HCT116 (cell line): ENCODE measurements around the gene SECTM1. TPM values are rescaled to one million over a fixed set of nuclear protein-coding genes. Genes with fewer than 3 reads are reported as not detected.
A peak's percentile ranks its signal among the peaks of the same experiment; 100 is the strongest.

Experiments
- ATAC-seq: fragments of 200-7000 bp; cut with Tn5 transposase; 2 replicates; pipeline ENCODE4 v1.9.1; 2020; ENCODE audit warnings: mild to moderate bottlenecking, moderate library complexity
- BruUV-seq: library from RNA; stranded (reverse); fragments of 400-500 nt; replicated peaks from 2 replicates; lab custom pipeline; 2021; lab: Mats Ljungman, UMichigan
- CTCF ChIA-PET: fragments of 300-600 bp; sonication (Branson Sonifier 250); formaldehyde crosslinking; loops from one replicate; lab custom pipeline; 2021; ENCODE audit warnings: antibody characterized with exemption; lab: Charles Lee
- POLR2A ChIA-PET: fragments of 300-600, 350-600 bp; sonication (Branson Sonifier 250); formaldehyde crosslinking; loops from one replicate; lab custom pipeline; 2021; ENCODE audit warnings: antibody characterized with exemption; lab: Charles Lee
- RAD21 ChIA-PET, 2 experiments: fragments of 300-600 bp; sonication (Branson Sonifier 250); formaldehyde crosslinking; loops; one replicate each; lab custom pipeline; 2023; ENCODE audit warnings: low total read pairs in 2 of 2; ENCODE audit not compliant: uncharacterized antibody in 2 of 2, unreplicated experiment in 2 of 2, low non-redundant PET in 1 of 2; lab: Charles Lee
- DNase-seq: peaks from one replicate; pipeline ENCODE4 v3.0.0-alpha.2; 2010; ENCODE audit warnings: low read depth, low spot score
- H2AFZ ChIP-seq: fragments of 200-600 bp; shearing (Covaris generic), sonication (generic); 2 replicates; pipeline ENCODE4 v1.6.1; 2017; ENCODE audit warnings: low read depth, mixed run types, mixed read lengths, antibody characterized with exemption, low read length; ENCODE audit not compliant: poor library complexity, severe bottlenecking
- H3K27ac ChIP-seq: 2 replicates; pipeline ENCODE4 v1.5.1; 2012; ENCODE audit warnings: low read depth, low read length
- H3K27me3 ChIP-seq: fragments of 200-600 bp; sonication (generic); 2 replicates; pipeline ENCODE4 v1.6.1; 2016; ENCODE audit warnings: mixed run types, low read length, mixed read lengths; ENCODE audit not compliant: insufficient read depth
- H3K36me3 ChIP-seq, 2 experiments: fragments of 200-500 bp in 1 of 2; fragments of 200-600 bp in 1 of 2; sonication (Bioruptor generic) in 1 of 2; sonication (generic) in 1 of 2; 2 replicates each; pipeline versions ENCODE4 v1.5.1 to v1.6.1; 2014 to 2016; ENCODE audit warnings: low read length in 2 of 2, inconsistent platforms in 1 of 2, mixed read lengths in 1 of 2, mixed run types in 1 of 2; ENCODE audit not compliant: insufficient read depth in 2 of 2, control insufficient read depth in 1 of 2
- H3K4me1 ChIP-seq, 2 experiments: fragments of 200-600 bp in 1 of 2; sonication (generic) in 1 of 2; 2 replicates each; pipeline versions ENCODE4 v1.5.1 to v1.6.1; 2012 to 2017; ENCODE audit warnings: low read length in 2 of 2, inconsistent platforms in 1 of 2, mild to moderate bottlenecking in 1 of 2, mixed read lengths in 1 of 2, mixed run types in 1 of 2, moderate library complexity in 1 of 2; ENCODE audit not compliant: insufficient read depth in 2 of 2, control insufficient read depth in 1 of 2
- H3K4me2 ChIP-seq: fragments of 200-600 bp; sonication (generic); 2 replicates; pipeline ENCODE4 v1.6.1; 2017; ENCODE audit warnings: mixed run types, low read length, mixed read lengths
- H3K4me3 ChIP-seq, 2 experiments: fragments of 200-600 bp in 1 of 2; sonication (generic) in 1 of 2; replicated peaks in 1 of 2; 2 replicates each; pipeline ENCODE4 v1.5.1; 2011 to 2016; ENCODE audit warnings: low read length in 2 of 2, control low read depth in 1 of 2, low read depth in 1 of 2, mild to moderate bottlenecking in 1 of 2, mixed read lengths in 1 of 2, mixed run types in 1 of 2
- H3K79me2 ChIP-seq: fragments of 200-600 bp; sonication (generic); 2 replicates; pipeline ENCODE4 v1.6.1; 2017; ENCODE audit warnings: mild to moderate bottlenecking, mixed run types, low read length, moderate library complexity, mixed read lengths; ENCODE audit not compliant: insufficient read depth
- H3K9ac ChIP-seq: fragments of 200-600 bp; sonication (generic); 2 replicates; pipeline ENCODE4 v1.6.1; 2016; ENCODE audit warnings: low read length, mixed read lengths
- H3K9me2 ChIP-seq: fragments of 200-600 bp; sonication (generic), shearing (Covaris generic); 2 replicates; pipeline ENCODE4 v1.6.1; 2017; ENCODE audit warnings: mixed run types, mild to moderate bottlenecking, moderate library complexity; ENCODE audit not compliant: insufficient read depth
- H3K9me3 ChIP-seq, 2 experiments: fragments of 200-500 bp in 1 of 2; fragments of 200-600 bp in 1 of 2; sonication (Bioruptor generic) in 1 of 2; sonication (generic) in 1 of 2; 2 replicates each; pipeline ENCODE4 v1.6.1; 2014 to 2017; ENCODE audit warnings: low read length in 2 of 2, mixed read lengths in 2 of 2, inconsistent platforms in 1 of 2, low read depth in 1 of 2, mild to moderate bottlenecking in 1 of 2, mixed run types in 1 of 2, moderate library complexity in 1 of 2; ENCODE audit not compliant: control insufficient read depth in 1 of 2, insufficient read depth in 1 of 2
- H4K20me1 ChIP-seq: fragments of 200-600 bp; sonication (generic), shearing (Covaris generic); 2 replicates; pipeline ENCODE4 v1.6.1; 2017; ENCODE audit warnings: mixed run types, mild to moderate bottlenecking, moderate library complexity; ENCODE audit not compliant: insufficient read depth
- EZH2phosphoT487 ChIP-seq: fragments of 200-600 bp; IDR thresholded peaks from 2 replicates; pipeline ENCODE4 v1.6.1; 2018; ENCODE audit warnings: antibody characterized with exemption, borderline replicate concordance
- MAX ChIP-seq: IDR thresholded peaks from 2 replicates; pipeline ENCODE4 v1.6.1; 2012
- RAD21 ChIP-seq: IDR thresholded peaks from 2 replicates; pipeline ENCODE4 v1.6.1; 2012; ENCODE audit warnings: low read depth, mild to moderate bottlenecking
- ZFX ChIP-seq: fragments of 450-650 bp; IDR thresholded peaks from 2 replicates; pipeline ENCODE4 v1.6.1; 2017
- intact Hi-C: fragments of 100-400 bp; cut with micrococcal nuclease; formaldehyde crosslinking; loops from 2 replicates; pipeline ENCODE4 v1.10.0; 2022
- total RNA-seq: library from RNA; stranded (reverse); gene quantifications from one replicate; pipeline ENCODE4 v1.2.1, GENCODE V29; 2021; ENCODE audit not compliant: unreplicated experiment
- TF ChIP-seq, protein P1 (sequence below), 3 experiments: fragments of 200-600 bp in 1 of 3; sonication (generic) in 1 of 3; IDR thresholded peaks in 2 of 3; conservative IDR thresholded peaks in 1 of 3; 2 replicates each; pipeline ENCODE4 v1.5.1; 2012 to 2017; ENCODE audit warnings: low read depth in 2 of 3, low read length in 2 of 3, antibody characterized with exemption in 1 of 3, borderline replicate concordance in 1 of 3, control low read depth in 1 of 3, mild to moderate bottlenecking in 1 of 3, mixed read lengths in 1 of 3, mixed run types in 1 of 3, moderate library complexity in 1 of 3; ENCODE audit not compliant: insufficient read depth in 1 of 3

Gene SECTM1
- total RNA-seq, 1 experiment from 2014 or later, result 6.8 TPM

- H3K9me2 ChIP-seq, result no peaks in the 10 kb centered on the region
- no peak overlapping the region for H3K4me3 ChIP-seq
- BruUV-seq, result no TSS peak
- H3K4me1 ChIP-seq, result peaks cover 0 to 14% of the 10 kb centered on the region in 2 experiments; a peak in 3 of 4 replicates
- peak; percentile 63 for ATAC-seq
- H3K27ac ChIP-seq, result no peak overlapping the region
- POLR2A ChIA-PET, result interaction anchor here (1.2 kb wide), 1 partner anchor 17 kb away, joined by 3 read pairs; no protein-coding TSS in a partner anchor
- TF ChIP-seq ZFX (no peak), RAD21 (peak; percentile 77), MAX (no peak), EZH2phosphoT487 (no peak)
- TF ChIP-seq, protein P1, sequence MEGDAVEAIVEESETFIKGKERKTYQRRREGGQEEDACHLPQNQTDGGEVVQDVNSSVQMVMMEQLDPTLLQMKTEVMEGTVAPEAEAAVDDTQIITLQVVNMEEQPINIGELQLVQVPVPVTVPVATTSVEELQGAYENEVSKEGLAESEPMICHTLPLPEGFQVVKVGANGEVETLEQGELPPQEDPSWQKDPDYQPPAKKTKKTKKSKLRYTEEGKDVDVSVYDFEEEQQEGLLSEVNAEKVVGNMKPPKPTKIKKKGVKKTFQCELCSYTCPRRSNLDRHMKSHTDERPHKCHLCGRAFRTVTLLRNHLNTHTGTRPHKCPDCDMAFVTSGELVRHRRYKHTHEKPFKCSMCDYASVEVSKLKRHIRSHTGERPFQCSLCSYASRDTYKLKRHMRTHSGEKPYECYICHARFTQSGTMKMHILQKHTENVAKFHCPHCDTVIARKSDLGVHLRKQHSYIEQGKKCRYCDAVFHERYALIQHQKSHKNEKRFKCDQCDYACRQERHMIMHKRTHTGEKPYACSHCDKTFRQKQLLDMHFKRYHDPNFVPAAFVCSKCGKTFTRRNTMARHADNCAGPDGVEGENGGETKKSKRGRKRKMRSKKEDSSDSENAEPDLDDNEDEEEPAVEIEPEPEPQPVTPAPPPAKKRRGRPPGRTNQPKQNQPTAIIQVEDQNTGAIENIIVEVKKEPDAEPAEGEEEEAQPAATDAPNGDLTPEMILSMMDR (IDR thresholded peaks at IDR 0.05 in 2 of 3, conservative IDR thresholded peaks at IDR 0.05 in 1 of 3; ENCODE audit: borderline replicate concordance in 1 of 3, insufficient read depth in 1 of 3, low read depth in 2 of 3, low read length in 2 of 3), result peak; percentile 50 to 68 (median 54); a peak in 5 of 6 replicates
- no peak overlapping the region for H2AFZ ChIP-seq
- intact Hi-C loops, result loop anchor here (5.0 kb wide), 3 partner anchors 202 to 417 kb away; partner anchors contain the start of gene RAC3
- no peaks in the 10 kb centered on the region for H3K79me2 ChIP-seq
- H3K36me3 ChIP-seq, result no peaks in the 10 kb centered on the region
- no peaks in the 10 kb centered on the region for H3K27me3 ChIP-seq
- no peaks in the 10 kb centered on the region for H4K20me1 ChIP-seq
- no peak overlapping the region for H3K4me2 ChIP-seq
- H3K9me3 ChIP-seq, result no peaks in the 10 kb centered on the region
- RAD21 ChIA-PET, result no interaction called here
- CTCF ChIA-PET, result interaction anchor here (0.7 to 1.6 kb wide), 7 partner anchors 11 to 320 kb away, joined by 3 to 6 read pairs (median 3); no protein-coding TSS in a partner anchor
- H3K9ac ChIP-seq, result no peak overlapping the region
- DNase-seq, result peak; percentile 56
Observed at GRCh38 chr17:82350182-82351030, 16.8 kb upstream of the SECTM1 start.
